H1 (cell line): ENCODE measurements around the gene COASY. TPM values are rescaled to one million over a fixed set of nuclear protein-coding genes. Genes with fewer than 3 reads are reported as not detected.

Source experiments
- CTCF ChIA-PET: fragments of 300-600 bp; sonication (Branson Sonifier 250); formaldehyde crosslinking; loops from one replicate; lab custom pipeline; 2021; ENCODE audit not compliant: partially characterized antibody; lab: Charles Lee
- POLR2A ChIA-PET: fragments of 300-600 bp; sonication (Branson Sonifier 250); formaldehyde crosslinking; loops from one replicate; lab custom pipeline; 2021; ENCODE audit warnings: inconsistent platforms; ENCODE audit not compliant: partially characterized antibody; lab: Charles Lee
- DNase-seq, 2 experiments: peaks; one replicate each; pipeline versions ENCODE4 v3.0.0 to v3.0.0-alpha.2; 2010 to 2022; ENCODE audit warnings: low spot score in 2 of 2, low read depth in 1 of 2, mixed read lengths in 1 of 2
- FAIRE-seq: peaks from 2 replicates; lab custom pipeline; 2011; peaks lifted over from hg19 to GRCh38; lab: Jason Lieb, UNC
- H2AFZ ChIP-seq: 2 replicates; pipeline ENCODE4 v1.8.1; 2012; ENCODE audit warnings: low read length, inconsistent platforms
- H2AK5ac ChIP-seq: 2 replicates; pipeline ENCODE4 v1.6.1; 2013; ENCODE audit warnings: low read depth, low read length
- H2BK120ac ChIP-seq: replicated peaks from 2 replicates; pipeline ENCODE3; 2013; ENCODE audit warnings: low read depth, low read length, inconsistent platforms
- H2BK12ac ChIP-seq: 2 replicates; pipeline ENCODE4 v1.6.1; 2013; ENCODE audit warnings: low read depth, low read length
- H2BK15ac ChIP-seq: 2 replicates; pipeline ENCODE4 v1.6.1; 2013; ENCODE audit warnings: low read length
- H2BK20ac ChIP-seq: 2 replicates; pipeline ENCODE4 v1.6.1; 2013; ENCODE audit warnings: low read length
- H2BK5ac ChIP-seq: 2 replicates; pipeline ENCODE4 v1.6.1; 2013; ENCODE audit warnings: low read depth, low read length
- H3K14ac ChIP-seq: 2 replicates; pipeline ENCODE4 v1.6.1; 2013; ENCODE audit warnings: inconsistent platforms; ENCODE audit not compliant: insufficient read length
- H3K18ac ChIP-seq: 2 replicates; pipeline ENCODE4 v1.6.1; 2013; ENCODE audit warnings: low read length; ENCODE audit errors: extremely low read depth
- H3K23ac ChIP-seq: 2 replicates; pipeline ENCODE4 v1.6.1; 2013; ENCODE audit warnings: inconsistent platforms; ENCODE audit not compliant: insufficient read length
- H3K23me2 ChIP-seq: 2 replicates; pipeline ENCODE4 v1.6.1; 2013; ENCODE audit warnings: low read depth, low read length
- H3K27ac ChIP-seq: 2 replicates; pipeline ENCODE4 v1.6.1; 2011; ENCODE audit warnings: low read depth, low read length, inconsistent platforms
- H3K27me3 ChIP-seq, 4 experiments: replicated peaks in 1 of 4; 1 replicate in 1 of 4; 2 replicates in 3 of 4; pipeline versions ENCODE4 v1.6.1 to v1.8.1; 2011 to 2013; ENCODE audit warnings: low read length in 3 of 4, mild to moderate bottlenecking in 3 of 4, inconsistent platforms in 2 of 4, mixed read lengths in 2 of 4, moderate library complexity in 1 of 4; ENCODE audit not compliant: control insufficient read depth in 3 of 4, insufficient read depth in 3 of 4; ENCODE audit errors: extremely low read depth in 1 of 4
- H3K36me3 ChIP-seq, 4 experiments: 2 replicates each; pipeline versions ENCODE4 v1.6.1 to v1.8.1; 2011 to 2013; ENCODE audit warnings: mild to moderate bottlenecking in 4 of 4, low read length in 3 of 4, moderate library complexity in 2 of 4, control low read depth in 1 of 4, inconsistent platforms in 1 of 4; ENCODE audit not compliant: insufficient read depth in 4 of 4, control insufficient read depth in 2 of 4
- H3K4ac ChIP-seq: replicated peaks from 2 replicates; pipeline ENCODE3; 2013; ENCODE audit warnings: low read length, low read depth, mixed read lengths, inconsistent platforms; ENCODE audit not compliant: insufficient read length
- H3K4me1 ChIP-seq, 4 experiments: replicated peaks in 1 of 4; 1 replicate in 1 of 4; 2 replicates in 3 of 4; pipeline versions ENCODE4 v1.6.1 to v1.8.1; 2011 to 2013; ENCODE audit warnings: low read length in 3 of 4, inconsistent platforms in 2 of 4, mixed read lengths in 1 of 4; ENCODE audit not compliant: insufficient read depth in 4 of 4, control insufficient read depth in 3 of 4
- H3K4me2 ChIP-seq, 2 experiments: 2 replicates each; pipeline versions ENCODE4 v1.6.1 to v1.8.1; 2011 to 2013; ENCODE audit warnings: low read depth in 2 of 2, low read length in 2 of 2, control low read depth in 1 of 2, inconsistent platforms in 1 of 2, mild to moderate bottlenecking in 1 of 2; ENCODE audit not compliant: insufficient read depth in 1 of 2
- H3K4me3 ChIP-seq, 4 experiments: fragments of 200-600, 300-600 bp in 1 of 4; sonication (generic), shearing (Covaris generic), sonication (Bioruptor Twin) in 1 of 4; 2 replicates each; pipeline versions ENCODE4 v1.5.1 to v1.8.1; 2011 to 2016; ENCODE audit warnings: low read length in 4 of 4, low read depth in 3 of 4, control low read depth in 2 of 4, inconsistent platforms in 2 of 4, mild to moderate bottlenecking in 2 of 4, mixed read lengths in 1 of 4, moderate library complexity in 1 of 4; ENCODE audit not compliant: insufficient read depth in 2 of 4; ENCODE audit errors: extremely low read depth in 1 of 4
- H3K56ac ChIP-seq: replicated peaks from 2 replicates; pipeline ENCODE3; 2013; ENCODE audit warnings: low read depth, mild to moderate bottlenecking, mixed read lengths, low read length, inconsistent platforms; ENCODE audit not compliant: insufficient read length
- H3K79me1 ChIP-seq: 2 replicates; pipeline ENCODE4 v1.6.1; 2013; ENCODE audit warnings: low read depth, low read length, control low read depth
- H3K79me2 ChIP-seq, 2 experiments: 2 replicates each; pipeline versions ENCODE4 v1.6.1 to v1.8.1; 2012 to 2013; ENCODE audit warnings: low read length in 2 of 2, mild to moderate bottlenecking in 2 of 2, inconsistent platforms in 1 of 2; ENCODE audit not compliant: insufficient read depth in 2 of 2, control insufficient read depth in 1 of 2
- H3K9ac ChIP-seq, 4 experiments: replicated peaks in 1 of 4; 1 replicate in 1 of 4; 2 replicates in 3 of 4; pipeline versions ENCODE4 v1.6.1 to v1.8.1; 2011 to 2013; ENCODE audit warnings: low read depth in 3 of 4, low read length in 3 of 4, control low read depth in 2 of 4, mild to moderate bottlenecking in 2 of 4, moderate library complexity in 2 of 4, inconsistent platforms in 1 of 4; ENCODE audit errors: extremely low read depth in 1 of 4
- H3K9me3 ChIP-seq, 2 experiments: 2 replicates each; pipeline versions ENCODE4 v1.6.1 to v1.8.1; 2012 to 2013; ENCODE audit warnings: mild to moderate bottlenecking in 2 of 2, moderate library complexity in 2 of 2, control low read depth in 1 of 2, inconsistent platforms in 1 of 2, low read depth in 1 of 2, low read length in 1 of 2, mixed read lengths in 1 of 2; ENCODE audit not compliant: insufficient read depth in 2 of 2
- H4K20me1 ChIP-seq, 2 experiments: replicated peaks in 1 of 2; 2 replicates each; pipeline versions ENCODE3 to v1.8.1; 2011 to 2013; ENCODE audit warnings: inconsistent platforms in 2 of 2, low read length in 2 of 2, mild to moderate bottlenecking in 1 of 2; ENCODE audit not compliant: insufficient read depth in 2 of 2, control insufficient read depth in 1 of 2
- H4K5ac ChIP-seq: 2 replicates; pipeline ENCODE4 v1.6.1; 2013; ENCODE audit warnings: low read length, low read depth, mixed read lengths, inconsistent platforms; ENCODE audit not compliant: insufficient read length
- H4K8ac ChIP-seq: 2 replicates; pipeline ENCODE4 v1.8.0; 2013; ENCODE audit warnings: mild to moderate bottlenecking, moderate library complexity, low read length, inconsistent platforms; ENCODE audit not compliant: insufficient read depth; ENCODE audit errors: extremely low read depth
- H4K91ac ChIP-seq: replicated peaks from 2 replicates; pipeline ENCODE3; 2013; ENCODE audit warnings: low read length, mixed read lengths, inconsistent platforms; ENCODE audit not compliant: insufficient read length
- WGBS, 2 experiments: shearing (Covaris generic) in 1 of 2; methylation state at CpG; one replicate each; pipeline versions ENCODE4 v1.1.6 to v1.1.7; 2013 to 2015; ENCODE audit warnings: low lambda C conversion rate in 2 of 2, mixed read lengths in 2 of 2, inconsistent platforms in 1 of 2, low coverage in 1 of 2, missing lambda C conversion rate in 1 of 2; ENCODE audit not compliant: insufficient replicate concordance in 2 of 2, insufficient coverage in 1 of 2, insufficient read length in 1 of 2; ENCODE audit errors: extremely low coverage in 1 of 2, missing lambda C conversion rate in 1 of 2; 5-methylcytosine and 5-hydroxymethylcytosine counted together
- polyA plus RNA-seq, 7 experiments: library from polyadenylated mRNA; depleted of rRNA in 3 of 7; stranded (reverse) in 5 of 7; unstranded in 2 of 7; fragments of >200 nt in 5 of 7; fragments of 200-250 nt in 2 of 7; gene quantifications; 1 replicate in 5 of 7; 2 replicates in 1 of 7; 4 replicates in 1 of 7; pipeline versions ENCODE4 v1.2.1 to v1.2.3, GENCODE V29; 2011 to 2013; ENCODE audit warnings: missing spikeins in 2 of 7, mixed read lengths in 2 of 7
- total RNA-seq: library from RNA; stranded (reverse); fragmentation: NEBNext Ultra II Directional; extraction: Animal tissue kit (Norgen Biotek cat#: 25700); gene quantifications from 2 replicates; pipeline ENCODE4 v1.2.1, GENCODE V29; 2021
- TF ChIP-seq, protein P1 (sequence below): IDR thresholded peaks from 2 replicates; pipeline ENCODE4 v1.6.1; 2012; ENCODE audit warnings: inconsistent platforms

The COASY gene
- total and polyA plus RNA-seq, 2 of the 8 experiments (the other 6 are each of a cell fraction or from before 2014, with no cell fraction given) = 64.5 to 100 TPM

DNA sequence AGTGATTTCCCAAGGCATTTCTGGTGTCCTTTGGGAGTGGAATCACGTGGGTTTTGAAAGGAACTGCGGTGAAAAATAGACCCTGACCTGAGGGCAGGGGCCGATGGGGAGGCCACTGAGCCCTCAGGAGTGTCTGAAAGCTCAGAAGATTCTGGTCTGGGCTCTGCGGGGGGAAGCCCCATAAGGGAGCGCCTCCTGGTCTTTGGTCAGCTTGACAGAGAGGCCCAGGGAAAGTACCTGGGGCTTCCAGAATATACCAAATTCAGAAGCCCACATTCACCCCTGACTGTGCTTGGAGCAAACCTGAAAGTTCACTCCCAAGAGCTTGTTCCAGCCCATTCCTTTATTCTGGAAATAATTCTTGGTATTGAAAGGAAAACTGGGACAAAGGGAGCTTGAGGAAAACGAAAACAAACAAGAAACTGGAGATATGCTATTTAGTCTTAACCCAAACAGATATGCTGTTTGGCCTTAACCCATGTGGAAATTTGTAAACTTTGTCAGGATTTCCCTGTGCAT lies 49.2 kb upstream of the COASY start:
- Histone ChIP-seq H2BK15ac (no peak overlapping the region), H3K18ac (no peak overlapping the region), H4K20me1 (no peaks in the 10 kb centered on the region), H3K9me3 (no peaks in the 10 kb centered on the region), H4K5ac (no peak overlapping the region), H2BK12ac (no peak overlapping the region), H2AFZ (no peak overlapping the region), H4K91ac (no peak overlapping the region), H3K36me3 (peaks cover 0 to 13% (median 8%) of the 10 kb centered on the region in 4 experiments; a peak in 4 of 8 replicates), H3K23ac (no peak overlapping the region), H2BK120ac (no peak overlapping the region), H2BK20ac (no peak overlapping the region), H3K27me3 (no peaks in the 10 kb centered on the region; a peak in 1 of 7 replicates), H3K9ac (no peak overlapping the region), H3K14ac (no peak overlapping the region), H3K27ac (no peak overlapping the region), H3K79me2 (no peaks in the 10 kb centered on the region), H3K23me2 (no peaks in the 10 kb centered on the region), H3K4ac (no peak overlapping the region), H2AK5ac (no peak overlapping the region), H3K4me3 (no peak overlapping the region), H4K8ac (no peak overlapping the region), H3K56ac (no peak overlapping the region), H3K4me1 (no peaks in the 10 kb centered on the region), H3K79me1 (no peaks in the 10 kb centered on the region), H3K4me2 (no peak overlapping the region), H2BK5ac (no peak overlapping the region)
- ChIA-PET CTCF (interaction anchor here (1.0 to 2.5 kb wide), 3 partner anchors 66 to 190 kb away, joined by 3 to 10 read pairs (median 4); no protein-coding TSS in a partner anchor), POLR2A (no interaction called here)
- no peak for DNase-seq
- FAIRE-seq = no peak
- WGBS, 2 experiments = 84% methylated on average over 6 of the region's 6 CpGs; no CpG with 5 or more reads in 1 of the 2 experiments
- TF ChIP-seq, protein P1, sequence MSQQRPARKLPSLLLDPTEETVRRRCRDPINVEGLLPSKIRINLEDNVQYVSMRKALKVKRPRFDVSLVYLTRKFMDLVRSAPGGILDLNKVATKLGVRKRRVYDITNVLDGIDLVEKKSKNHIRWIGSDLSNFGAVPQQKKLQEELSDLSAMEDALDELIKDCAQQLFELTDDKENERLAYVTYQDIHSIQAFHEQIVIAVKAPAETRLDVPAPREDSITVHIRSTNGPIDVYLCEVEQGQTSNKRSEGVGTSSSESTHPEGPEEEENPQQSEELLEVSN = no peak
